ENCODE measurements around the gene BCL7A. TPM values are rescaled to one million over a fixed set of nuclear protein-coding genes. Genes with fewer than 3 reads are reported as not detected.
A peak's percentile ranks its signal among the peaks of the same experiment; 100 is the strongest.
"Not testable (repeated sequence)": the region's sequence is repeated elsewhere in the genome, so short reads cannot be mapped to it uniquely, and the experiment has no call there.

The BCL7A gene
- total RNA-seq, 1 experiment from 2014 or later = 1.5 TPM

GRCh38 chr12:122024132-122024785 is 2.6 kb downstream of the BCL7A start:
- no peak for DNase-seq (ENCODE audit: low spot score)

GRCh38 chr12:122026706-122027333 is 5.1 kb downstream of the BCL7A start:
- no peak for DNase-seq (ENCODE audit: low spot score)

GRCh38 chr12:122028165-122028904 is 6.7 kb downstream of the BCL7A start:
- no peak for DNase-seq (ENCODE audit: low spot score)

- no peak for DNase-seq (ENCODE audit: low spot score)
Observed at GRCh38 chr12:122028905-122029560, 7.3 kb downstream of the BCL7A start.

GRCh38 chr12:122029620-122030423 is 8.1 kb downstream of the BCL7A start:
- DNase-seq (ENCODE audit: low spot score) = no peak

GRCh38 chr12:122030424-122031035 is 8.8 kb downstream of the BCL7A start:
- no peak for DNase-seq (ENCODE audit: low spot score)

GRCh38 chr12:122031342-122032216 is 9.9 kb downstream of the BCL7A start:
- DNase-seq (ENCODE audit: low spot score) = peak; percentile 27

- no peak for DNase-seq (ENCODE audit: low spot score)
Observed at GRCh38 chr12:122032580-122032979, 10.9 kb downstream of the BCL7A start.

GRCh38 chr12:122035292-122035691 is 13.6 kb downstream of the BCL7A start:
- no peak for DNase-seq (ENCODE audit: low spot score)

GRCh38 chr12:122036153-122036552 is 14.5 kb downstream of the BCL7A start:
- DNase-seq (ENCODE audit: low spot score) = no peak

GRCh38 chr12:122040579-122041386 is 19.1 kb downstream of the BCL7A start:
- no peak for DNase-seq (ENCODE audit: low spot score)

- DNase-seq (ENCODE audit: low spot score) = not testable (repeated sequence)
Observed at GRCh38 chr12:122041458-122041857, 19.8 kb downstream of the BCL7A start.

GRCh38 chr12:122042910-122043309 is 21.2 kb downstream of the BCL7A start:
- DNase-seq (ENCODE audit: low spot score) = no peak

GRCh38 chr12:122043476-122043875 is 21.8 kb downstream of the BCL7A start:
- no peak for DNase-seq (ENCODE audit: low spot score)

- DNase-seq (ENCODE audit: low spot score) = no peak
Observed at GRCh38 chr12:122045262-122045661, 23.6 kb downstream of the BCL7A start.

GRCh38 chr12:122046145-122046544 is 24.5 kb downstream of the BCL7A start:
- DNase-seq (ENCODE audit: low spot score) = no peak

GRCh38 chr12:122048151-122048550 is 26.5 kb downstream of the BCL7A start:
- DNase-seq (ENCODE audit: low spot score) = no peak

- no peak for DNase-seq (ENCODE audit: low spot score)
Observed at GRCh38 chr12:122049827-122050226, 28.1 kb downstream of the BCL7A start.

- DNase-seq (ENCODE audit: low spot score) = no peak
Observed at GRCh38 chr12:122050706-122051105, 29.0 kb downstream of the BCL7A start.
